Neural progenitor cell (in vitro differentiated cells): ENCODE data around the gene TJP1.

ENCODE experiments used
- EZH2 ChIP-seq: fragments of 200-600 bp; sonication (generic); IDR thresholded peaks from 2 replicates; pipeline ENCODE4 v1.6.1; 2017; ENCODE audit warnings: antibody characterized with exemption, mild to moderate bottlenecking, moderate library complexity
- EZH2phosphoT487 ChIP-seq: fragments of 200-600 bp; sonication (generic); IDR thresholded peaks from 2 replicates; pipeline ENCODE4 v1.6.1; 2017; ENCODE audit warnings: antibody characterized with exemption
- TF ChIP-seq, protein P1 (sequence below): fragments of 200-600 bp; sonication (generic); IDR thresholded peaks from 2 replicates; pipeline ENCODE4 v1.5.1; 2017; ENCODE audit warnings: antibody characterized with exemption, mild to moderate bottlenecking

DNA sequence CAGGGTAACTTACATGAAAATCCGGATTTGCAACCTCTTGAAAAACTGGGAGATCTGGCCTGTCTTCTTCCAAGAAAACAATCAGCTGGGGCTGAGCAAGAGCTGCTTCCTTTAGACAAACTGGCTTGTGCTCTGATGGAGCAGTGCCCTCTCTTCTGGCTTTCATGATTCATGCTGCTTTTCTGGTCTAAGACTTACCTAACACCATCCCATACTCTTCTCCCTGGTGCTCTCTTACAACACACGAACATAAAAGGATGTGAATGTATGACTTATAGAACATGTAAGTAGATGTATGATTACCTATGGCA, 9.9 kb downstream of the TJP1 start:
- TF ChIP-seq, protein P1, sequence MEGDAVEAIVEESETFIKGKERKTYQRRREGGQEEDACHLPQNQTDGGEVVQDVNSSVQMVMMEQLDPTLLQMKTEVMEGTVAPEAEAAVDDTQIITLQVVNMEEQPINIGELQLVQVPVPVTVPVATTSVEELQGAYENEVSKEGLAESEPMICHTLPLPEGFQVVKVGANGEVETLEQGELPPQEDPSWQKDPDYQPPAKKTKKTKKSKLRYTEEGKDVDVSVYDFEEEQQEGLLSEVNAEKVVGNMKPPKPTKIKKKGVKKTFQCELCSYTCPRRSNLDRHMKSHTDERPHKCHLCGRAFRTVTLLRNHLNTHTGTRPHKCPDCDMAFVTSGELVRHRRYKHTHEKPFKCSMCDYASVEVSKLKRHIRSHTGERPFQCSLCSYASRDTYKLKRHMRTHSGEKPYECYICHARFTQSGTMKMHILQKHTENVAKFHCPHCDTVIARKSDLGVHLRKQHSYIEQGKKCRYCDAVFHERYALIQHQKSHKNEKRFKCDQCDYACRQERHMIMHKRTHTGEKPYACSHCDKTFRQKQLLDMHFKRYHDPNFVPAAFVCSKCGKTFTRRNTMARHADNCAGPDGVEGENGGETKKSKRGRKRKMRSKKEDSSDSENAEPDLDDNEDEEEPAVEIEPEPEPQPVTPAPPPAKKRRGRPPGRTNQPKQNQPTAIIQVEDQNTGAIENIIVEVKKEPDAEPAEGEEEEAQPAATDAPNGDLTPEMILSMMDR, result no peak
- TF ChIP-seq EZH2 (no peak), EZH2phosphoT487 (no peak)
